ENCODE measurements around the gene CDC37.

The CDC37 gene

DNA sequence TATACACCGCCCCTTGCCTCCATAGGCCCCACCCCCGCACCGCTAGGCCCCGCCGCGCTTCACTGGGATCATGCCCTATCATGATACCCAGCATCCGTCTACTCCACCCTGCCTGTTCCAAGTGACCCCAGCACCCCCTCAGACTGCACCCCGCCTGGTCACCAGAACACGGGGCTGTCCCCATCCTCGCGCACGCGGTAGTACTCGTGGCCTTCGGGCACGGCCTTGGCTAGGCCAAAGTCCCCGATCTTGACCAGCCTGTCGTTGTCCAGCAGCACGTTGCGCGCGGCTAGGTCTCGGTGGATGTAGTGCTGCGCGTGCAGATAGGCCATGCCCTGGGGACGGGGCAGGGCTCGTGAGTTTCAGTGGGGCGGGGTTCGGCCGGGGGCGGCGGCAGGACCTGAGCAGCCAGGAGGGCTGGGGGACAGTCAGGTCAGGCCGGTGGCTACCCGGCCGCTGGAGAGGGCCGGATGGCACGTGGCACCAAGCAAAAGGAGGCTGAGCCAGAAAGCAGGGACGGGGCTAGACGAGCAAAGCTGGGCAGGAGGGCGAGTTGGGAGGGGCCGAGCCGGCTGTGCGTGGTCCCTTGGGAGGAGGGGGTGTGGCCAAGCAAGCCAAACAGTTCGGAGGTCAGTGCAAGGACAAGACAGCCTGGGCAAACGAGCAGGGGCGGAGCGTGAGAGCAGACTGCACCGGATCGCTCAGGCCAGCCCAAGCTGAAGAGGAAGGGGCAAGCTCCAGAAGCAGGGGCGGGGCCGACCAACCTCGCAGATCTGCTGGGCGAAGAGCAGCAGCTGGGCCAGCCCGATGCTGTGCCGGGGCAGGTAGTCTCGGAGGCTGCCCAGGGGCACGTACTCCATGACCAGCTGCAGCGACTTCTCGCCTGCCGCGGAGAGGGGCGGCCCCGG is 50.3 kb downstream of the CDC37 start:
- no peak for DNase-seq

DNA sequence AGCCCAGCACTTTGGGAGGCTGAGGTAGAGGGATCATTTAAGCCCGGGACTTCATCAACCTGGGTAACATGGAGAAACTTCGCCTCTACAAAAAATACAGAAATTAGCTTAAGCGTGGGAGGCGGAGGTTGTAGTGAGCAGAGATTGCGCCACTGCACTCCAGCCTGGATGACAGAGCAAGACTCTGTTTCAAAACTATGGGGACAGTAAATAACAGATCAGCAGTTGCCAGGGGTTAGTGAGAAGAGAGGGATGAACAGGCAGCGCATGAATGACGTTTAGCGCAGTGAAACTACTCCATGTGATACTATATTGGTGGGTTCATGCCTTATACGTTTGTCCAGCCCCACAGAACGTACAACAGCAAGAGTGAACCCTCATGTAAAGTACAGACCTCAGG is 56.8 kb downstream of the CDC37 start:
- DNase-seq, result peak; percentile 61

DNA sequence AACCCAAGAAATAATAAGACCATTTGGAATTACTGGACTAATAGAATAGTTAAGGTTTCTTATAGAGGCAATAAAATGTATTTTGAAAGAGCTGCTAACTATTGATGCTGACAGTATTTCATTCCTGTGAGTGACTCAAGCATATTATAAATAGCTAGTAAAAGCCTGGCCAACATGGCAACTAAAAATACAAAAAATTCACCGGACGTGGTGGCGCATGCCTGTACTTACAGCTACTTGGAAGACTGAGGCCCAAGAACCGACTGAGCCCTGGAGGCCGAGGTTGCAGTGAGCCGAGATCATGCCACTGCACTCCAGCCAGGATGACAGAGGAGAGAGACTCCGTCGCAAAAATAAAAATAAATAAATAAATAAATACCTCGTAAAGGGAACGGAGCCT is 58.6 kb downstream of the CDC37 start:
- no peak for DNase-seq

DNA sequence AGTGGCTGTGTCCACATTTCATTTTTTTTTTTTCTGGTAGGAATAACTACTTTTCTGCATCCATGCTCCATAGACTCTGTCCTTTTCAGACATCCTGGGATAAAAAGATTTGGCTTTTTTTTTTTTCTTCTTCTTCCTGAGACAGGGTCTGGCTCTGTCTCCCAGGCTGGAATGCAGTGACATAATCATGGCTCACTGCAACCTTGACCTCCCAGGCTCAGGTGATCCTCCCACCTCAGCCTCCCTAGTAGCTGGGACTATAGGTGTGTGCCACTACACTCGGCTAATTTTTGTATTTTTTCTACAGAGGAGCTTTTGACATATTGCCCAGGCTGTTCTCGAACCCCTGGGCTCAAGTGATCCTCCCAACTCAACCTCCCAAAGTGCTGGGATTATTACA is 59.8 kb downstream of the CDC37 start:
- no peak for DNase-seq

Measured in CD4-positive, alpha-beta T cell treated with Interferon gamma for 1 hour (primary cell).